ENCODE measurements around the gene ZNF536. TPM values are rescaled to one million over a fixed set of nuclear protein-coding genes. Genes with fewer than 3 reads are reported as not detected.

Gene ZNF536
- total RNA-seq, 1 experiment from 2014 or later, result not detected

DNA sequence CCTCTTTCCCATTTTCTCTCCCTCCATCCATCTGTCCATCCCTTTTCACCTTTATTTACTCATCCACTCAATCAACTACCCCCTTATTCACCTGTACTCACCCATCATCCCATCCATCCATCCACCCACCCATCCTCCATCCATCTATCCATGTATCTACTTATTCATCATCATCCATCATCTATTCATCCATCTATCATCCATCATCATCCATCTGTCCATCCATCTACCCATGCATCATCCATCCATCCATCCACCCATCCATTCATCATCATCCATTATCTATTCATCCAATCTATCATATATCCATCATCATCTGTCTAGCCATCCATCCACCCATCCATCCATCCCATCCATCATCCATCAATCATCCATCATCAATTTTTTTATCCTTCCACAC lies 48.3 kb upstream of the ZNF536 start:
- Mint-ChIP-seq H3K27me3 (ENCODE audit: low read depth) (peaks cover 4% of the 10 kb centered on the region; the same call in 1 of the 2 replicates), H3K9me3 (peaks cover 0 to 3% of the 10 kb centered on the region in 2 experiments; a peak in 2 of 5 replicates), H3K4me1 (peaks cover 2 to 4% of the 10 kb centered on the region in 2 experiments), H3K27ac (no peak overlapping the region), H3K36me3 (ENCODE audit: insufficient read depth in 1 of 3, low read depth in 3 of 3) (no peaks in the 10 kb centered on the region; a peak in 1 of 7 replicates), H3K4me3 (no peak overlapping the region)
- Histone ChIP-seq H3K56ac (ENCODE audit: insufficient read length, low read depth, low read length) (no peak overlapping the region), H2AK5ac (ENCODE audit: insufficient read length, low read length) (no peak overlapping the region), H3K23me2 (ENCODE audit: insufficient read length, low read depth, low read length, poor library complexity, severe bottlenecking) (no peaks in the 10 kb centered on the region), H2BK20ac (ENCODE audit: low read depth, low read length, poor library complexity, severe bottlenecking) (no peak overlapping the region), H3K4me1 (ENCODE audit: insufficient read depth, low read length) (no peaks in the 10 kb centered on the region), H4K91ac (ENCODE audit: insufficient read length, low read depth, low read length) (no peak overlapping the region), H2AFZ (ENCODE audit: low read length) (no peak overlapping the region), H2BK5ac (ENCODE audit: insufficient read length, low read length) (no peak overlapping the region), H4K5ac (ENCODE audit: insufficient read length, low read depth, low read length) (no peak overlapping the region), H4K20me1 (ENCODE audit: control insufficient read depth, insufficient read depth, insufficient read length) (no peaks in the 10 kb centered on the region), H3K79me1 (ENCODE audit: insufficient read depth, low read depth, low read length, poor library complexity, severe bottlenecking) (no peaks in the 10 kb centered on the region), H3K23ac (ENCODE audit: insufficient read length, low read depth, low read length) (no peak overlapping the region), H3K4ac (ENCODE audit: low read depth, low read length) (no peak overlapping the region), H2BK12ac (ENCODE audit: insufficient read length, low read depth, low read length) (no peak overlapping the region), H2BK120ac (ENCODE audit: low read depth, low read length, poor library complexity, severe bottlenecking) (no peak overlapping the region), H2BK15ac (ENCODE audit: low read depth, low read length) (no peak overlapping the region), H3K9me3 (ENCODE audit: control insufficient read depth, low read depth, low read length) (no peaks in the 10 kb centered on the region), H3K79me2 (ENCODE audit: insufficient read depth, low read length) (no peaks in the 10 kb centered on the region), H3K9ac (ENCODE audit: extremely low read depth, insufficient read length, low read length) (no peak overlapping the region), H3K27ac (ENCODE audit: insufficient read length, low read depth, low read length) (no peak overlapping the region), H3K14ac (ENCODE audit: insufficient read depth, low read length) (no peak overlapping the region), H3K27me3 (ENCODE audit: insufficient read depth, low read length) (no peaks in the 10 kb centered on the region), H4K8ac (replicated peaks; ENCODE audit: insufficient read length, low read depth, low read length) (no peak overlapping the region), H3T11ph (ENCODE audit: low read length) (no peak overlapping the region), H3K18ac (ENCODE audit: insufficient read length, low read depth, low read length) (no peak overlapping the region), H3K4me2 (ENCODE audit: insufficient read depth, insufficient read length, low read length) (no peak overlapping the region)
- no peak for TF ChIP-seq CTCF (conservative IDR thresholded peaks at IDR 0.05)
- DNase-seq, result no peak

All from H9 (cell line).